ENCODE measurements around the gene LILRA2. TPM values are rescaled to one million over a fixed set of nuclear protein-coding genes. Genes with fewer than 3 reads are reported as not detected.

Gene LILRA2
- total and polyA plus RNA-seq, 10 of the 15 experiments (the other 5 are each of a cell fraction or from before 2014, with no cell fraction given) = 0.16 to 1.8 (median 0.43) TPM

DNA sequence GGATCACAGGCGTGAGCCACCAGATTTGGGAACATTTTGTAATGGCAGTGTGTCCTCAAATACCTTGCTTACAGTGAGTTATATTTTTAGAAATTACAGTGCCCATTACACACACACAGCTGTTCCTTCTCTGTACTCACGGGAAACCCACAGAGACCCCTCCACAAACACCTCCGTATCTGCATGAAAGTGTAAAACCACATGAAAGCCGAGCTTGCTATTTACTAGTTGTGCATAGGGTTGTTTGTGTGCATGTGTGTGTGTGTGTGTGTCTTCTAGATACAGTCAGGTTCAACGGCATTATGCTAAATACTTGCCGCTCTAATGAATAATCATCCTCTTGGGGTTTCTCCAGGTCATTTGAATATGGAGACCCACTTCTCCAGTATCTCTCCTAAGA, 22.3 kb upstream of the LILRA2 start (continued):
- TF ChIP-seq ZNF592 (IDR thresholded peaks at IDR 0.05) (no peak), MEF2A (IDR thresholded peaks at IDR 0.05; ENCODE audit: insufficient read depth, low read depth, low read length) (peak; percentile 89), ZNF217 (IDR thresholded peaks at IDR 0.05) (no peak), HDGF (IDR thresholded peaks at IDR 0.05) (no peak), CHD1 (IDR thresholded peaks at IDR 0.05; ENCODE audit: low read depth, low read length) (no peak), ZNF687 (IDR thresholded peaks at IDR 0.05) (no peak), CBFB (IDR thresholded peaks at IDR 0.05; ENCODE audit: low read depth) (peak; percentile 74; the same call in 1 of the 2 replicates), POLR2AphosphoS5 (IDR thresholded peaks at IDR 0.05; ENCODE audit: low read length) (no peak), HCFC1 (IDR thresholded peaks at IDR 0.05; ENCODE audit: low read length) (no peak), POLR2A (IDR thresholded peaks at IDR 0.05; ENCODE audit: low read depth, low read length) (no peak), ETV6 (conservative IDR thresholded peaks at IDR 0.05 in 1 of 2, IDR thresholded peaks at IDR 0.05 in 1 of 2; ENCODE audit: borderline replicate concordance in 1 of 2, low read depth in 1 of 2) (peak in 1 of 2 experiments; percentile 55; a peak in 1 of 4 replicates), KLF5 (IDR thresholded peaks at IDR 0.05; ENCODE audit: partially characterized antibody) (no peak), BRCA1 (IDR thresholded peaks at IDR 0.05; ENCODE audit: low read depth, low read length) (no peak), PAX5 (IDR thresholded peaks at IDR 0.05; ENCODE audit: borderline replicate concordance, low read depth, low read length) (peak; percentile 74; the same call in 1 of the 2 replicates), ZBTB11 (CRISPR knock-in tag; IDR thresholded peaks at IDR 0.05) (no peak)
- TF ChIP-seq, protein P1, sequence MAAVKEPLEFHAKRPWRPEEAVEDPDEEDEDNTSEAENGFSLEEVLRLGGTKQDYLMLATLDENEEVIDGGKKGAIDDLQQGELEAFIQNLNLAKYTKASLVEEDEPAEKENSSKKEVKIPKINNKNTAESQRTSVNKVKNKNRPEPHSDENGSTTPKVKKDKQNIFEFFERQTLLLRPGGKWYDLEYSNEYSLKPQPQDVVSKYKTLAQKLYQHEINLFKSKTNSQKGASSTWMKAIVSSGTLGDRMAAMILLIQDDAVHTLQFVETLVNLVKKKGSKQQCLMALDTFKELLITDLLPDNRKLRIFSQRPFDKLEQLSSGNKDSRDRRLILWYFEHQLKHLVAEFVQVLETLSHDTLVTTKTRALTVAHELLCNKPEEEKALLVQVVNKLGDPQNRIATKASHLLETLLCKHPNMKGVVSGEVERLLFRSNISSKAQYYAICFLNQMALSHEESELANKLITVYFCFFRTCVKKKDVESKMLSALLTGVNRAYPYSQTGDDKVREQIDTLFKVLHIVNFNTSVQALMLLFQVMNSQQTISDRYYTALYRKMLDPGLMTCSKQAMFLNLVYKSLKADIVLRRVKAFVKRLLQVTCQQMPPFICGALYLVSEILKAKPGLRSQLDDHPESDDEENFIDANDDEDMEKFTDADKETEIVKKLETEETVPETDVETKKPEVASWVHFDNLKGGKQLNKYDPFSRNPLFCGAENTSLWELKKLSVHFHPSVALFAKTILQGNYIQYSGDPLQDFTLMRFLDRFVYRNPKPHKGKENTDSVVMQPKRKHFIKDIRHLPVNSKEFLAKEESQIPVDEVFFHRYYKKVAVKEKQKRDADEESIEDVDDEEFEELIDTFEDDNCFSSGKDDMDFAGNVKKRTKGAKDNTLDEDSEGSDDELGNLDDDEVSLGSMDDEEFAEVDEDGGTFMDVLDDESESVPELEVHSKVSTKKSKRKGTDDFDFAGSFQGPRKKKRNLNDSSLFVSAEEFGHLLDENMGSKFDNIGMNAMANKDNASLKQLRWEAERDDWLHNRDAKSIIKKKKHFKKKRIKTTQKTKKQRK (IDR thresholded peaks at IDR 0.05; ENCODE audit: low read depth, low read length) = no peak

All from GM12878 (cell line).